ENCODE measurements around the gene PTPRG.

PTPRG gene

GRCh38 chr3:61841111-61841845 is 279.9 kb downstream of the PTPRG start:
- no peak for DNase-seq

GRCh38 chr3:61841988-61842387 is 280.6 kb downstream of the PTPRG start:
- DNase-seq, result no peak

DNA sequence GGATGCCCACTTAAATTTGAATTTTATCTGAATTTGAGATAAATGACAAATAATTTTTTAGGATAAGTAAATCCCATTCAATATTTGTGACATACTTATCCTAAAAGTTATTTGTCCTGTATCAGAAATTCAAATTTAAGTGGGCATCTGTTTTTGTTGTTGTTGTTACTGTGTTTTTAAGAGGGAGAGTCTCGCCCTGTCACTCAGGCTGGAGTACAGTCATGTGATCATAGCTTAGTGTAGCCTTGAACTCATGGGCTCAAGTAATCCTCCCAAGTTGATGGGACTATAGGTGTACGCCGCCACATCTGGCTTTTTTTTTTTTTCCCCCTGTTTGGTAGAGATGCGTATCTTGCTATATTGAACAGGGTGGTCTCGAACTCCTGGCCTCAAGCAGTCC is 283.0 kb downstream of the PTPRG start:
- DNase-seq, result no peak

- no peak for DNase-seq
These were observed 285.1 kb downstream of the PTPRG start for GRCh38 chr3:61846488-61846887.

DNA sequence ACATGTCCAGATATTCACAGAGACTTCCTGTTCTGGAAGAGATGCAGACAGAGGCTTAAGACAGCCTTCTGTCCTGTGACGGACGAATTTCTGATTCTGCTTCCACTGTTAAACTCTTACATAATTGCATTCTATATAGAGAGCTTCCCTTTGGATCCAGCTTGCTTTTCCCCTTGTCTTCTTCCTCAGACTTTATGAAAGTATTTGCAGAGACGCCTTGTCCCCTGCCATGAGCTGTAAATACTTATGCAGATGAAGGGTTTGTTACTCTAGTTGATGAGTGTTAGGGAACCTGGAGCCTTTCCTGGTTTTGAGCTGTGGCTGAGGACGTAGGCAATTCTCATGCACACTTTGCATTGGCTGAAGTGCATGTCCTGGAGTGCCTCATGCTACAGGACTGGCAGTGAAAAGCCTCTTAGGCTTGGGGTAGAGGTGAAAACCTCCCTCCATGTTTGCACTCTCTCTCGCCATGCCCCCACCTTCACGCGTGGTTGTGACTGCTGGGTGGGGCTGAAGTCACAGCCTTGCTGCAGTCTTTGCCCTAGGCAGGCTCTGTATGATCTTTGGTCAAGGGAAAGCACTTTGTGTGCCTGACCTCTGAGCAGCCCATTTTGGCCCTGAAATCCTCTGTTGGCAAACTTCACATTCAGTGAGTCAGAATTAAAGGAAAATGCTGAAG is 286.6 kb downstream of the PTPRG start:
- no peak for DNase-seq

GRCh38 chr3:61848885-61849284 is 287.5 kb downstream of the PTPRG start:
- no peak for DNase-seq

DNA sequence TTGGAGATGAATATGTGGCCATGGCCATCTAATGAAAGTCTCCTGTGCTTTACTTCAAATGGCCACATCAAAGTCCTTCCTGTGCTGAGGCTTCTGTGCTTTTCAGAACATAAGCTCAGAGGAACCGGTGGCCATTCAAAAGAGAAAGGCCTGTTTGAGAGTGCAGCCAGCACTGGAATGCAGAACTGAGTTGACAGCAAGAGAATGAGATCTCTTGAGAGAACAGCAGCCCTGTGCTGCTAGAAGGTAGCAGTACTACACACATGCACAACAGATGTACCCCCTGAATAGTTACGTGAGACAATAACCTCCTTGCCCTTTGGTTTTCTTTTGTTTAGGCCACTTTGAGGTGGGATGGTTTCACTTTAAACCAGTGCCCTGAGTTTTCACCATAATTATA is 292.5 kb downstream of the PTPRG start:
- no peak for DNase-seq

GRCh38 chr3:61855211-61855610 is 293.8 kb downstream of the PTPRG start:
- DNase-seq, result no peak

GRCh38 chr3:61857297-61857696 is 295.9 kb downstream of the PTPRG start:
- no peak for DNase-seq

GRCh38 chr3:61858054-61858453 is 296.7 kb downstream of the PTPRG start:
- no peak for DNase-seq

DNA sequence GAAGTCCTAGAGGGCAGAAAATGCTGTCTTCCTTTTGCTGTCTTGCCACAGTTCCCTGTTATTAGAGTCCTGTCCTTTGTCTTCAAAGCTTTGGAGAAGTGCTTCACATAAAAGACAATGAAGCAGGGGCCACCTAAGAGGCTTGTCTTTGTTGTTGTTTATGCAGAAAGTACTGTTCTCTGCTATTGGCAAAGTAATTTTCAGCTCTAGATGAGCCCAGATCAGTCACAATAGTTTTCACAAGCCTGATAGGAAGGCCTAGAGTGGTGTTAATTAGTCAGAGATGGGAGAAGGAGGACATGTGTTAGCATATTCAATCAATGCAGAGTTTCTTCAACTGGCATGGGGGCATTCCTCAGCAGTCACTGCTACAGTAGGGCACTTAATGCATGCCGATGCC is 300.0 kb downstream of the PTPRG start:
- no peak for DNase-seq

GRCh38 chr3:61862614-61863289 is 301.4 kb downstream of the PTPRG start:
- DNase-seq, result no peak

- DNase-seq, result no peak
These were observed 302.2 kb downstream of the PTPRG start for GRCh38 chr3:61863579-61863978.

- no peak for DNase-seq
These were observed 303.5 kb downstream of the PTPRG start for GRCh38 chr3:61864886-61865285.

GRCh38 chr3:61865466-61866152 is 304.2 kb downstream of the PTPRG start:
- DNase-seq, result no peak

DNA sequence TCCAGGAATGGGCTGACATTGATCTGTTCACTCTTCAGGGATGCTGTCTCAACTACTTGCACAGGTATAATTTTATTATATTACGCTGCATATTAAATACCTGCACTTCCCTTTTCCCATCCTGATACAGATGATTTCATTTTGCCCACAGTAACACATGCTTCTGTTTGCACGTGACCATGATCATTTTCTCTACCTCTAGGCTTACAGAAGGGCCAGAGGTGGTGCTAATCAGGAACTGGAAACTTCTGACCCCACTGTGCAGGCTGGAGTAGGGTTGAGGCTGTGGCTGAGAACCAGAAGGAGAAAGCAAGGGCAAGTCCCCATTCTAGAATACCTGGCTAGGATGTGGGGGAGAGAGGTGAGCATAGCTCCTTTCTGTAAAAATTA is 304.8 kb downstream of the PTPRG start:
- no peak for DNase-seq

- DNase-seq, result no peak
These were observed 305.6 kb downstream of the PTPRG start for GRCh38 chr3:61866961-61867461.

DNA sequence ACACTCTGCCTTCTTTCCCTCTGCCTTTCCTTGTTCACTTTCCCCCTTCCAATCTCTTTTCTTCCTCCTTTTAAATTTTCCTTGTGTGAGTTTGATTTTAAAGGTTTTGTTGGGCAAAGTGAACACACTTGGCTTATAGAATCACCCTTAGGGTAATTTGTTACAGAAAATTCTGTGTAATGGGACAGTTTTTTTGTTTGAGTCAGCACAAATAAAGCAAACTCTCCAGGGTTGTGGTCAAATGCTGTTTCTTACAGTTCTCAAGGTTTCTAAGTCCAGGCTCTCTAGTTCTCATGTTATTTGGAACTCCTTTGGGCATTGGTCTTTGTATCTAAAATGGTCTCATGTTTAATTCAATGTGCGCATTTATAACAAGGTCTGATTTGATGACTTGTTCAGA is 307.1 kb downstream of the PTPRG start:
- no peak for DNase-seq

GRCh38 chr3:61869371-61869770 is 308.0 kb downstream of the PTPRG start:
- DNase-seq, result no peak

GRCh38 chr3:61871644-61872043 is 310.3 kb downstream of the PTPRG start:
- DNase-seq, result no peak

- DNase-seq, result no peak
These were observed 310.8 kb downstream of the PTPRG start for GRCh38 chr3:61872077-61872706.

DNA sequence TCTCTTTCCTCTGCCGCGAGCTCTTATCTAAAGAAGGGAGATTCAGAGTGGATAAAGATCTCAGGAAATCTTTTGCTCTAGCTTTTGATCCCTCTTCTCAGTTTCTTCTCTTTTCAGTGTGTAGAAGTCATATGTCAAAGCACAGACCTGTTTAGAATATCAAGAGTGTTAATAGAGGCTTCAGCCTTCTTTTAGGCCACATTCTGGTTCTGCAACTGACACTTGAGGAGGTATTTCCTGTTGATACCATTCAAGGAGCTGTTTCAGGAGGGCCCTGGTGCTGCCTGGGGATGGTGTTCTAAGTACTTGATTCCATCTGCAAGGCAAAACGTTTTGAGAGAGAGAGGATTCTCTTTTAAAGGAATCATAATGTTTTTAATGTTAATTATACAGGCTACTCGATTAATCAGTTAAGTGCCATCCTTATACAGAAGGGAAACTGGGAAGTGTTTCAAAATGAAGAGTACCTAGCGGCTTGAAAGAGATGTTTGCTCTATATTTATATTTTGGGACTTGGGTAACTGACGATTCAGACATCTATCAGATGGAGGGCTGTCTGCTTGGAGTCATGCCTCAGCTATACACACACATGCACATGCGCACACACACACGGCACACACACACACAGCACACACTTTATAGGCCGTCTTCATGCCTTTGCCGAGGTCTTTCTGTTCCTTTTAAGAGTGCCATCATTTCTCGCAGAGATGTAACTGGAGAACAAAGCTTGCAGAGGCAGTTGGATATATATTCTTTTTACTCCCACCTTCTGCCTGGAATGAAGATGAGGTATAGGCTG is 313.9 kb downstream of the PTPRG start:
- no peak for DNase-seq

Measured in activated naive CD4-positive, alpha-beta T cell treated with Interleukin-2 at 50 U/mL for 16 hours (primary cell).